GM18511 (cell line): ENCODE measurements around the gene RHOBTB3.

Experiments used
- ATAC-seq: cut with Tn5 transposase; IDR thresholded peaks from one replicate; pipeline ENCODE4 v1.9.1; 2021; ENCODE audit warnings: mild to moderate bottlenecking, moderate library complexity; ENCODE audit not compliant: unreplicated experiment

RHOBTB3 gene

GRCh38 chr5:95730011-95730700 is 980 bp upstream of the RHOBTB3 start:
- no peak for ATAC-seq

- ATAC-seq = peak; percentile 40
Observed at GRCh38 chr5:95731571-95732554, 727 bp downstream of the RHOBTB3 start.

- ATAC-seq = no peak
Observed at GRCh38 chr5:95733107-95733665, 2.0 kb downstream of the RHOBTB3 start.

- no peak for ATAC-seq
Observed at GRCh38 chr5:95734187-95734586, 3.1 kb downstream of the RHOBTB3 start.

GRCh38 chr5:95734906-95735305 is 3.8 kb downstream of the RHOBTB3 start:
- ATAC-seq = no peak

GRCh38 chr5:95735406-95735805 is 4.3 kb downstream of the RHOBTB3 start:
- no peak for ATAC-seq

- peak; percentile 57 for ATAC-seq
Observed at GRCh38 chr5:95738072-95738471, 6.9 kb downstream of the RHOBTB3 start.

- ATAC-seq = no peak
Observed at GRCh38 chr5:95738834-95739233, 7.7 kb downstream of the RHOBTB3 start.

GRCh38 chr5:95739857-95740256 is 8.7 kb downstream of the RHOBTB3 start:
- no peak for ATAC-seq

GRCh38 chr5:95741458-95741857 is 10.3 kb downstream of the RHOBTB3 start:
- ATAC-seq = no peak

GRCh38 chr5:95743232-95743631 is 12.1 kb downstream of the RHOBTB3 start:
- ATAC-seq = no peak

- ATAC-seq = no peak
Observed at GRCh38 chr5:95743877-95744276, 12.7 kb downstream of the RHOBTB3 start.

- no peak for ATAC-seq
Observed at GRCh38 chr5:95746194-95746593, 15.1 kb downstream of the RHOBTB3 start.

GRCh38 chr5:95746722-95747679 is 15.9 kb downstream of the RHOBTB3 start:
- no peak for ATAC-seq

- no peak for ATAC-seq
Observed at GRCh38 chr5:95748133-95748532, 17.0 kb downstream of the RHOBTB3 start.

- ATAC-seq = no peak
Observed at GRCh38 chr5:95754545-95754944, 23.4 kb downstream of the RHOBTB3 start.

- no peak for ATAC-seq
Observed at GRCh38 chr5:95759005-95759404, 27.9 kb downstream of the RHOBTB3 start.

- no peak for ATAC-seq
Observed at GRCh38 chr5:95759634-95760033, 28.5 kb downstream of the RHOBTB3 start.

GRCh38 chr5:95760273-95761191 is 29.4 kb downstream of the RHOBTB3 start:
- peak; percentile 94 for ATAC-seq
